Measurements from ENCODE around the gene KLRC1. TPM values are rescaled to one million over a fixed set of nuclear protein-coding genes. Genes with fewer than 3 reads are reported as not detected.
"Not testable (repeated sequence)": the region's sequence is repeated elsewhere in the genome, so short reads cannot be mapped to it uniquely, and the experiment has no call there.

KLRC1 gene
- total RNA-seq, result not detected
- long read RNA-seq, result 0 reads

DNA sequence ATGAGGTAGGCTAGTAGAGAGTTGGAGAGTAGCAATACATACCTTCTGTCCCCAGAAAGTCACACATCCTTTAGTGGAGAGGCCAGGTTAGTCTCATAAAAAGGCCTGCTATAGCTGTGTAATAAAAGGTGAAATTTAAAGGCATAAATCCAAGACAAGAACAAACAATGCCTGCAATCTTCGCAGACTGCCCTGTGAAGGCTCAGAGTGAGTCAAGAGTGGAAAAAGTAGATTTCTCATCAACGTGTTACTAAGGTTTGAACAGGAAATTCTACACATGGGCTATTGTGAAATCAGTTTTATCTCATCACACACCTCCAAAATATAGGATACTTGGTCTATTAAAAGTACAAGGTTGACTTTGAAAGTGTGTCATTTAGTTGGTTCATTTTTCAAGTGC is at the start of gene KLRC1:
Gene KLRC1 (minus strand): TSS at position 222 of the 400 bp plus-strand sequence. CDS start 2,221 bp downstream, outside the sequence.
- intact Hi-C loops (cut with DNase I), result no loop called here
- ATAC-seq (ENCODE audit: poor library complexity) (no peak), DNase-seq (no peak)

DNA sequence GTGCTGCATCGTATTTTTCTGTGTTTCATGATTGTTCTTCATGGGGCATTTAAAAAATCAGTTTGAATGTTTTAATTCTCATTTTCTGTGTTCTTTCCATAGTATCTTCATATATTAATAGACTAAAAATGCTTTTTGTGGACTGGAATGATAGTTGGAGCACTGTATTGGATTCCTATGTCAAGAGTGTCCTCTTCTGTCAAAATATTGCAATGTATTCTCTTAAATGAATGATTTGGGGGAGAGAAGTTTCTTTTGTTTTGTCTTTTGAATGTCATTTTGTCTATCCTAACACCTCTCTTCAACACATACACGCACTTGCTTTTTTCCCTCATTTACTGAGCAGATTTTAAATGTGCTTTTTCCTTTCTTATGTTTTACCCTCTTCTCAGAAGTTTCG is 47.9 kb upstream of the KLRC1 start:
- intact Hi-C loops (cut with DNase I), result no loop called here
- ATAC-seq (ENCODE audit: poor library complexity), result no peak
- no peak for DNase-seq

DNA sequence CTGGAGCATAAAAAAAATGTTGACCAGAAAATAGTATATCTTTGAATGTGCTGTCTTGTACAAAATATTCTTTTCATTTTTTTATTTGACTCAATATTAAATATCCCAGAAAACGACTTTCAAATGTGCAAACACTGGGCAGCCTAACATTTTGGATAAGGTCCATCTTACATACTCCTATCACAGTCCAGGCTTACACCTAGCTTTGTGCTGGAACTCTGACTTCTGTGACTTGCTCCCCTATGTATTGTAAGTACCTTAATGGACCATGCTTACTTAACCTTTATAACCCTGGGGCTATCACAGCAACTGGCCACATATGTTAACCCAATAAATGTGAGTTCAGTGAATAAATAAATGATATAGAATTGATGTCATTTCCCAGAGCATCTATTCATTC is 44.9 kb upstream of the KLRC1 start:
- intact Hi-C loops (cut with DNase I), result no loop called here
- DNase-seq (no peak), ATAC-seq (ENCODE audit: poor library complexity) (no peak)

DNA sequence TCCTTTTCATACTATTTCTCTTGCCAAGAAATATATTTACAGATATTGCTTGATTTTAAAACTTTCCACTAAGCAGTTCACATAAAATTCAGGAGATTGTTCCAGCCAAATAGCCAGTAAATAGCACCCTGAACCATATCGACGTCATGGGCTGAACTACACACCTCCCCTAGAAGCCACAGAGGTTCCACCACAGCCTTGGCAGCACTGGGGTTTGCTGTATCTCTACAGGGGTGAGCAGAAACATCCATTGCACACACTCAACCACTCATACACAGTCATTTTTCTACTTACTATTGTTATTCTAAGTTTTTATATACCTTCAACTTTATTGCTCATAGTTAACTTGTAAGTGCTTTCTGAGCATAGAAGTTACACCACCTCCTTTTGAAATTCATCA is 44.4 kb upstream of the KLRC1 start:
- DNase-seq (no peak), ATAC-seq (ENCODE audit: poor library complexity) (no peak)
- intact Hi-C loops (cut with DNase I), result no loop called here

DNA sequence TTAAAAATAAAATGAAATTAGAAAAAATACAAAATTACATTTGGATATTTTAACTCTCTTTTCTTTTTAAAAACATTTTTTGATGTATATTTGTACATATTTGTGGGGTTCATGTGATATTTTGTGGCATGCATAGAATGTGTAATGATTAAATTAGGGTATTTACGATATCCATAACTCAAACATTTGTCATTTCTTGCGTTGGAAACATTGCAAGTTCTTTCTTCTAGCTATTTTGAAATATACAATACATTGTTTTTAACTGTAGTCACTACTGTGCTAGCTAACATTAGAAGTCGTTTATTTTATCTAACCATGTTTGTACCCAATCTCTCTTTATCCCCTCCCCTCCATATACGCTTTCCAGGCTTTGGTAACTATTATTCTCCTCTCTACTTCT is 38.6 kb upstream of the KLRC1 start:
- DNase-seq (no peak), ATAC-seq (ENCODE audit: poor library complexity) (no peak)
- intact Hi-C loops (cut with DNase I), result no loop called here

DNA sequence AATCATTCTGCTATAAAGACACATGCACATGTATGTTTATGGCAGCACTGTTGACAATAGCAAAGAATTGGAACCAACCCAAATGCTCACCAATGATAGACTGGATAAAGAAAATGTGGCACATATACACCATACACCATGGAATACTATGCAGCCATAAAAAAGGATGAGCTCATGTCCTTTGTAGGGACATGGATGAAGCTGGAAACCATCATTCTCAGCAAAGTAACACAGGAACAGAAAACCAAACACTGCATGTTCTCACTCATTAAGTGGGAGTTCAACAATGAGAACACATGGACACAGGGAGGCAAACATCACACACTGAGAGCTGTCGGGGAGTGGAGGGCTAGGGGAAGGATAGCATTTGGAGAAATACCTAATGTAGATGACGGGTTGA is 34.2 kb upstream of the KLRC1 start:
- ATAC-seq (ENCODE audit: poor library complexity); intact Hi-C loops (cut with DNase I); DNase-seq: not testable (repeated sequence)

DNA sequence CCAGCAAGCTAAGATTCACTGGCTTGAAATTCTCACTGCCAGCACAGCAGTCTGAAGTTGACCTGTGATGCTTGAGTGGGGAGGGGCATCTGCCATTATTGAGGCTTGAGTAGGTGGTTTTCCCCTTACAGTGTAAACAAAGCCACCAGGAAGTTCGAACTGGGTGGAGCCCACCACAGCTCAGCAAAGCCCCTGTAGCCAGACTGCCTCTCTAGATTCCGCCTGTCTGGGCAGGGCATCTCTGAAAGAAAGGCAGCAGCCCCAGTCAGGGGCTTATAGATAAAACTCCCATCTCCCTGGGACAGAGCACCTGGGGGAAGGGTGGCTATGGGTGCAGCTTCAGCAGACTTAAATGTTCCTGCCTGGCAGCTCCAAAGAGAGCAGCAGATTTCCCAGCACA is 28.7 kb upstream of the KLRC1 start:
- DNase-seq; intact Hi-C loops (cut with DNase I); ATAC-seq (ENCODE audit: poor library complexity): not testable (repeated sequence)

DNA sequence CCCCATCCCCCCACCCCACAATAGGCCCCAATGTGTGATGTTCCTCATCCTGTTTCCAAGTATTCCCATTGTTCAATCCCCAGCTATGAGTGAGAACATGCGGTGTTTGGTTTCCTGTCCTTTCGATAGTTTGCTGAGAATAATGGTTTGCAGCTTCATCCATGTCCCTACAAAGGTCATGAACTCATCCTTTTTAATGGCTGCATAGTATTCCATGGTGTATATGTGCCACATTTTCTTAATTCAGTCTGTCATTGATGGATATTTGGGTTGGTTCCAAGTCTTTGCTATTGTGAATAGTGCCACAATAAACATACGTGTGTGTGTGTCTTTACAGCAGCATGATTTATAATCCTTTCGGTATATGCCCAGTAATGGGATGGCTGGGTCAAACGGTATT is 19.6 kb upstream of the KLRC1 start:
- ATAC-seq (ENCODE audit: poor library complexity); intact Hi-C loops (cut with DNase I); DNase-seq: not testable (repeated sequence)

DNA sequence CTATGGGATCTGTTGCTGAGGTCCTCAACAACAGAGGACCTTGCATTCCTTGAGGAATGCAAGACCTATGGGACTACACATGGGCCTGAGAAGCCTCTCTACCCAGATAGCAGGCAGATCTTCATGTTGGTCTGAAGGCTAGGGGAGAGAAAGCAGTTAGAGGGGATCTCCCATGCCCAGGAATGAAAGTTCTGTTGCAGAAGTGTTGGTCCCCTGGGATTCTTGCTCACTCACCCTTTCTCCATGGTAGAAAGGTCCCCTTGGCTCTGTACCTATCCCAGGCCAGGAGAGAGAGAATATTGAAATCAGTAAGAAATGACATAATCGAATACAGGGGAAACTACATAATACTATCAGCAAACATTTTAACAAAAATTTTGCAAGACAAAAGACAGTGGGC is 16.5 kb upstream of the KLRC1 start:
- intact Hi-C loops (cut with DNase I), result no loop called here
- ATAC-seq (ENCODE audit: poor library complexity) (no peak), DNase-seq (no peak)

DNA sequence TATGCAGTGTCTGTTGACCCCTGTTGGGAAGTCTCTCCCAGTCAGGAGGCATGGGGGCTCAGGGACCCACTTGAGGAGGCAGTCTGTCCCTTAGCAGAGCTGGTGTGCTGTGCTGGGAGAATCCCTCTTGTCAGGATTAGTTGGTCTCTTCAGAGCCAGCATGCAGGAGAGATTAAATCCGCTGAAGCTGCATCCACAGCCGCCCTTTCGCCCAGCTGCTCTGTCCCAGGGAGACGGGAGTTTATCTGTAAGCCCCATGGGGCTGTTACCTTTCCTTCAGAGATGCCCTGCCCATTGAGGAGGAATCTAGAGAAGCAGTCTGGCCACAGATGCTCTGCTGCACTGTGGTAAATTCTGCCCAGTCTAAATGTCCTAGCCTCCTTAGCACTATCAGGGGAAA is 13.1 kb upstream of the KLRC1 start:
- ATAC-seq (ENCODE audit: poor library complexity), result no peak
- no peak for DNase-seq
- intact Hi-C loops (cut with DNase I), result no loop called here

DNA sequence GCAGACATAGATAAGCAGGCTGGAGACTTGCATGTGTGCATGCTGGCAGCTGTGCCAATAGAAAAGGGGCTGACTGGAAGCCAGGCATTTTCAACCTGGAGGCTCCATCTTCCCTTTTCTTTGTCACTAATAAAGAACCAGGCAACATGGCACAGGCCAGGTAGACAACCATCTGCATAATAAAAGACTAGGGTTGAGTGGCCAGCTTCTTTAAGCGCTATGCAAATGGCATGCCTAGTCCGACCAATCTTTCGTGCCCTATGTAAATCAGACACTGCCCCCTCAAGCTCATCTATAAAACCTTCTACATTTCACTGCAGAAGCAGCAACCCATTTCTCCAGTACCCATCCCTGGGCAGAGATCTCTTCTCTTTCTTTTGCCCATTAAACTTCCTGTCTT is 4.6 kb upstream of the KLRC1 start:
- ATAC-seq (ENCODE audit: poor library complexity) (no peak), DNase-seq (no peak)
- intact Hi-C loops (cut with DNase I), result no loop called here

DNA sequence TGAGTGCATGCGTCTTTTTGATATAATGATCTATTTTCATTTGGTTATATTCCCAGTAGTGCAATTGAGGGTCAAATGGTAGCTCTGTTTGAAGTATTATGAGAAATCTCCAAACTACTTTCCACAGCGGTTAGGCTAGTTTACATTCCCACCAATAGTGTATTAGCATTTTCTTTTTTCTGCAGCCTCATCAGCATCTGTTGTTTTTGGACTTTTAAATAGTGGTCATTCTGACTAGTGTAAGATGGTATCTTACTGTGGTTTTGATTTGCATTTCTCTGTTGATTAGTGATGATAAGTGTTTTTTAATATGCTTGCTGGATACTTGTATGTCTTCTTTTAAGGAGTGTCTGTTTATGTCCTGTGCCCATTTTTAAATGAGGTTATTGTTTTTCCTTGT is 3.7 kb upstream of the KLRC1 start:
- DNase-seq (no peak), ATAC-seq (ENCODE audit: poor library complexity) (no peak)
- intact Hi-C loops (cut with DNase I), result no loop called here

DNA sequence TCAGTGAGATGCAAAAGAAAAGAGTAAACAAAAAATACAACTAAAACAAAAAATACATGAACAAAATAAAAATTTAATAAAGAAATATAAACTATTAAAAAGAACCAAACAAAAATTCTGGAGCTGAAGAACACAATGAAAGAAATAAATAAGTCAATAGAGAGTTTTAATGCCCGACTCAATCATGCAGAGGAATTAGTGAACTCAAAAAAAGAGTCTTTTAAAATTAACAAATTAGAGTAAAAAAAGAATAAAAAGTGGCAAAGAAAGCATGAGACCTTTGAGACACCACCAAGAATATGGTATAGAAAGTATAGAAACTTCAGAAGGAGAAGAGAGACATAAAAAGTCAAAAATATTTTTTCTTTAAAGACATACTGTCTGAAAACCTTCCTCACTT is 2.6 kb upstream of the KLRC1 start:
- ATAC-seq (ENCODE audit: poor library complexity) (no peak), DNase-seq (no peak)
- intact Hi-C loops (cut with DNase I), result no loop called here

DNA sequence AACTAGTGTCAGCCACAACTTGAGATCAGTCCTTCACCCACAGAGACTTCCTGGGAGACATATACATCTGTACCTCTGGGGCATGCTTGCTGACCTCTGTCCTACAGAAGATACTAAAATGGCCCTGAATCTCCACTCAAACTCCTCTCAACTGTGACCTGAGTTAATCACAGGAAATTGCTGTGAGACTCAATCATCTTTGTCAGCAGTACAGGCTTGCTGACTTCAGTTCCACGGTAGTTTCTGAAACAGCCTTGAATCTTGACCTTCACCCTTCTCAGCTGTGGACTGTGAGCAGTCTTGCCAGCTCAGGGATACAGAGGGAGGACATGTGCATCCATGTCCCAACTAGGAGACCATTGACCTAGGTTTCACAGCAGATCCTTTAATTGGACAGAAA is 1.4 kb upstream of the KLRC1 start:
- intact Hi-C loops (cut with DNase I), result no loop called here
- ATAC-seq (ENCODE audit: poor library complexity) (no peak), DNase-seq (no peak)

DNA sequence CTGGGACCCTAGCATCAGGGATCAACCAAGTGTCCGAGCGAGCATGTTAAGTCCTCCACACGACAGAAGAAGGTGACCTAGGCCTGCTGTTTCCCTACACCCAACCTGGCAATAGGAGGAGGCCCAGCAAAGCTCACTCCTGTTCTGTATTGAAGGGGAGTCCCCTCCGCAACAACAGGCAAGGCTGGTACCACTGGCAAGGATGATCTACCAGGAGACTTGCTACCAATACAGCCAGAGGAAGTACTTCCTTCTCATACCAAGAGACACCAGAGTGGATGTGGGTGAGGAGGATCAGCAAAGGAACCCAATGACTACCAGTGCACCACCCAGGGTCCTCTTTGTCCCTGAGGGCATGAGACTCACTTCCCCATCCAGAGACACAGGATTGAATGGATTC is 4.9 kb downstream of the KLRC1 start:
- DNase-seq, result no peak
- intact Hi-C loops (cut with DNase I), result no loop called here

DNA sequence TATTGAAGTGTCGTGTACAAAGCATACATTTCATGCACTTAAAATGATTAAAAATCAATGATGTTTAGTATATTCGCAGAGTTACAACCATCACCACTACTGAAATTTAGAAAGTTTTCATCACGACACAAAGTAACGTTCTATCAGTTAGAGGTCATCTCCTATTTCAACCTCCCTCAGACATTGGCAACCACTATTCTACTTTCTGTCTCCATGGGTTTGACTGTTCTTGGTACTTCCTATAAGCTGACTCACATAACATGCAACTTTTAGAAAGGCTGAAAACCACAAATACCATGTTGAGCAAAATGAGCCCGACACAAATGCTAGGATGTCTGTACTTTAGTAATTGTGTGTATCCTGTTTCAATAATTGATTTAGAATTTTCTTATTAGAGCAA is 7.1 kb downstream of the KLRC1 start:
- ATAC-seq (ENCODE audit: poor library complexity); intact Hi-C loops (cut with DNase I); DNase-seq: not testable (repeated sequence)

More for the DNA sequence above, 4.9 kb downstream of the KLRC1 start:
- no peak for ATAC-seq (ENCODE audit: poor library complexity)

DNA sequence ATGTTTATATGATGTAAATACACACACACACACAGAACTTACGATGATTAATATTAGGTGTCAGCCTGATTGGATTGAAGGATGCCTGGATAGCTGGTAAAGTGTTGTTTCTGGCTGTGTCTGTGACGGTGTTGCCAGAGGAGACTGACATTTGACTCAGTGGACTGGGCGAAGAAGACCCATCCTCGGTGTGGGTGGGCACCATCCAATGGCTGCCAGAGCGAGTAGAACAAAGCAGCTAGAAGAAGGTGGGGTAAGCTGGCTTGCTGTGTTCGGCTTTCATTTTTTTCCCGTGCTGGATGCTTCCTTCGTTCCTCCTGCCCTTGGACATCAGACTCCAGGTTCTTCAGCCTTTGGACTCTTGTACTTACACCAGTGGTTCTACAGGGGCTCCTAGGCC is 12.0 kb downstream of the KLRC1 start:
- DNase-seq; ATAC-seq (ENCODE audit: poor library complexity); intact Hi-C loops (cut with DNase I): not testable (repeated sequence)

DNA sequence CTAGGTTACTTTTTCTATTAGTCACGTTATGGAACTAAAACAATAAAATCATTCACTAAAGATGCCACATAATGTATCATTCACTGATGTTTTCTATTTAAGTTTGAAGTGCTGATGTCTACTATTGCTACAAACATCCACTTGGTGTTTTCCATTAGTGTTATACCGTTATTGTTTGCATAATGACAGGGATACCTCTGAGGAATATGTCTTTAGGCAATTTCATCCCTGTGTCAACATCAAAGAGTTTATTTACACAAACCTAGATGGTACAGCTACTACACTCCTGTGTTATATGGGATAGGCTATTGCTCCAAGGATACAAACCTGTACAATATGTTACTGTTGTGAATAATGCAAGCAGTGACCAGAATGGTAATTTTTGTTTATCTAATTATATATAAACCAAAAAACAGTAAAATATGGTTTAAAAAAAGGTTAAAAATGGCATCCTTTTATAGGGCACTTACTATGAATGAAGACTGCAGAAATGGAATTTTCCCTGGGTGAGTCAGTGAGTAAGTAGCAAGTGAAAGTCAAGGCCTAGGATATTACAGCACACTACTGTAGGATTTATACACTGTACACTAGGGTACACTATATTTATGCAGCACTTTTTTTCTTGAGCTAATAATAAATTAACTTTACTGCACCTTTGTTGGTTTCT is 13.4 kb downstream of the KLRC1 start:
- intact Hi-C loops (cut with DNase I); DNase-seq: not testable (repeated sequence)

DNA sequence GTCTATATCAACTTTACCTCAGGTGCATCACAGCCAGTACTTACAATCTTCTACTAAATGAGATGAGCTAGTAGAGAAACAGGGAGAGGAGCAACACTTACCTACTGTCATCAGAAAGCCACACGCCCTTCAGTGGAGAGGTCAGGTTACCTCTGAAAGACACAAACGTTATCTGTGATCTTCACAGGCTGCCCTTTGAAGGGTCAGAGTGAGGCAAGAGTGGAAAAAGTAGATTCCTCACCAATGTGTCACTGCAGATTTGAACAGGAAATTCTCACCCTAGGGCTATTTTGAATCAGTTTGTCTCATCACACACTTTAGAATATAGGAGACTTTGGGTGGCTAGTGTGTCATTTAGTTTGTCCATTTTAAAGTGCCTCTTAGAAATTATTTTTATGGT is 15.6 kb downstream of the KLRC1 start:
- ATAC-seq (ENCODE audit: poor library complexity); intact Hi-C loops (cut with DNase I); DNase-seq: not testable (repeated sequence)

More for the DNA sequence above, 13.4 kb downstream of the KLRC1 start:
- ATAC-seq (ENCODE audit: poor library complexity), result not testable (repeated sequence)

DNA sequence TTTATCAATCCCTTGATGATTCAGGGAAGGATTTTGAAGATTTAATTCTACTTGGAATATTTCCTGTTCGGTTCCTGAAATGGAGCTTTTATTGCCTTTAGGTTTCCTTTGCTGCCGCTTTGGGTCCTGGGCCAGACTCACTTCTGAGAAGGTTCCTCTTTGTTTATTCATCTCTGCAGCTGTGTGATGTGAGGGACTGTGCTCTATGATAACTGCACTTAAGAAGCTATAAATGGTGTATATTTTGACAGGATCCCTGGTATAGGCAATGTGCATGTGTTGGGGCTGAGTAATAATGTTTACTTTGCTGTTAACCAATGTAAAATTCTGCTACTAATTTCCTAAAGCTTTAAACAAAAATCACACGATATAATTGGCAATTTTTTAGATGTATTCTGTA is 17.4 kb downstream of the KLRC1 start, which contains the start of gene KLRC2:
Gene KLRC2 (minus strand): TSS at position 195 of the 400 bp plus-strand sequence. CDS start 24 bp downstream, at position 171.
- ATAC-seq (ENCODE audit: poor library complexity); intact Hi-C loops (cut with DNase I); DNase-seq: not testable (repeated sequence)

DNA sequence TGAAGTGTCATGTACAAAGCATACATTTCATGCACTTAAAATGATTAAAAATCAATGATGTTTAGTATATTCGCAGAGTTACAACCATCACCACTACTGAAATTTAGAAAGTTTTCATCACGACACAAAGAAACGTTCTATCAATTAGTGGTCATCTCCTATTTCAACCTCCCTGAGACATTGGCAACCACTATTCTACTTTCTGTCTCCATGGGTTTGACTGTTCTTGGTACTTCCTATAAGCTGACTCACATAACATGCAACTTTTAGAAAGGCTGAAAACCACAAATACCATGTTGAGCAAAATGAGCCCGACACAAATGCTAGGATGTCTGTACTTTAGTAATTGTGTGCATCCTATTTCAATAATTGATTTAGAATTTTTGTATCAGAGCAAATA is 22.6 kb downstream of the KLRC1 start:
- DNase-seq; ATAC-seq (ENCODE audit: poor library complexity); intact Hi-C loops (cut with DNase I): not testable (repeated sequence)
